Naive thymus-derived CD4-positive, alpha-beta T cell (primary cell): Measurements from ENCODE around the gene NEDD4L. TPM values are rescaled to one million over a fixed set of nuclear protein-coding genes. Genes with fewer than 3 reads are reported as not detected.
A peak's percentile ranks its signal among the peaks of the same experiment; 100 is the strongest.

Experiments used
- ATAC-seq: fragments of 150-1000 bp; cut with Tn5 transposase; 2 replicates; pipeline ENCODE4 v1.10.0; 2021; ENCODE audit warnings: mild to moderate bottlenecking, moderate library complexity
- CTCF ChIA-PET: fragments of 350-600 bp; sonication (Branson Sonifier 250); formaldehyde crosslinking; loops from one replicate; lab custom pipeline; 2021; ENCODE audit warnings: antibody characterized with exemption; lab: Charles Lee
- POLR2A ChIA-PET: fragments of 350-600 bp; sonication (Branson Sonifier 250); formaldehyde crosslinking; loops from one replicate; lab custom pipeline; 2021; ENCODE audit warnings: antibody characterized with exemption, inconsistent platforms; lab: Charles Lee
- DNase-seq, 9 donors: peaks; one replicate each; pipeline versions ENCODE4 v3.0.0 to v3.0.0-alpha.2; 2020 to 2022; ENCODE audit warnings: mixed read lengths in 1 of 9
- H3K27ac ChIP-seq: one replicate; pipeline ENCODE4 v1.7.0; 2013; ENCODE audit warnings: mild to moderate bottlenecking, low read depth, low read length, moderate library complexity
- H3K27me3 ChIP-seq, 2 donors: one replicate each; pipeline ENCODE4 v1.7.0; 2013; ENCODE audit warnings: low read length in 2 of 2, mild to moderate bottlenecking in 2 of 2, moderate library complexity in 2 of 2; ENCODE audit not compliant: control insufficient read depth in 2 of 2, insufficient read depth in 2 of 2
- H3K36me3 ChIP-seq, 3 experiments: 1 replicate in 2 of 3; 2 replicates in 1 of 3; pipeline ENCODE4 v1.7.0; 2013; ENCODE audit warnings: low read length in 3 of 3, mild to moderate bottlenecking in 3 of 3, moderate library complexity in 1 of 3; ENCODE audit not compliant: insufficient read depth in 3 of 3, control insufficient read depth in 2 of 3
- H3K4me1 ChIP-seq, 2 donors: one replicate each; pipeline ENCODE4 v1.7.0; 2013; ENCODE audit warnings: low read length in 2 of 2, mild to moderate bottlenecking in 2 of 2, moderate library complexity in 1 of 2; ENCODE audit not compliant: control insufficient read depth in 2 of 2, insufficient read depth in 2 of 2
- H3K4me3 ChIP-seq: 2 replicates; pipeline ENCODE4 v1.7.0; 2013; ENCODE audit warnings: mild to moderate bottlenecking, low read length
- H3K9me3 ChIP-seq, 3 experiments: 1 replicate in 2 of 3; 2 replicates in 1 of 3; pipeline ENCODE4 v1.7.0; 2013; ENCODE audit warnings: low read length in 3 of 3; ENCODE audit not compliant: control insufficient read depth in 2 of 3
- H3K27ac Mint-ChIP-seq, 9 donors: one replicate each; pipeline ENCODE4 v1.8.0; 2020 to 2022; ENCODE audit warnings: mixed read lengths in 9 of 9, mild to moderate bottlenecking in 8 of 9, moderate library complexity in 5 of 9, inconsistent platforms in 2 of 9
- H3K27me3 Mint-ChIP-seq, 5 donors: one replicate each; pipeline ENCODE4 v1.8.0; 2021 to 2022; ENCODE audit warnings: mixed read lengths in 5 of 5, mild to moderate bottlenecking in 1 of 5
- H3K36me3 Mint-ChIP-seq, 5 donors: one replicate each; pipeline ENCODE4 v1.8.0; 2020 to 2022; ENCODE audit warnings: mixed read lengths in 5 of 5, mild to moderate bottlenecking in 3 of 5, inconsistent platforms in 1 of 5
- H3K4me1 Mint-ChIP-seq, 7 donors: one replicate each; pipeline ENCODE4 v1.8.0; 2020 to 2022; ENCODE audit warnings: mixed read lengths in 7 of 7, mild to moderate bottlenecking in 3 of 7, inconsistent platforms in 1 of 7
- H3K4me3 Mint-ChIP-seq, 10 donors: one replicate each; pipeline ENCODE4 v1.8.0; 2020 to 2022; ENCODE audit warnings: mild to moderate bottlenecking in 10 of 10, mixed read lengths in 10 of 10, moderate library complexity in 6 of 10, inconsistent platforms in 2 of 10
- H3K9me3 Mint-ChIP-seq, 11 donors: one replicate each; pipeline ENCODE4 v1.8.0; 2020 to 2022; ENCODE audit warnings: mixed read lengths in 11 of 11, mild to moderate bottlenecking in 4 of 11, inconsistent platforms in 1 of 11, moderate library complexity in 1 of 11
- intact Hi-C, 2 donors: fragments of 100-400 bp; cut with micrococcal nuclease; formaldehyde crosslinking; loops; one replicate each; pipeline ENCODE4 v1.15.1; 2023
- polyA plus RNA-seq, 2 donors: library from polyadenylated mRNA; unstranded; fragments of 300-500 nt; fragmentation: Illumina TruSeq; gene quantifications; one replicate each; pipeline ENCODE4 v1.2.3, GENCODE V29; 2021
- total RNA-seq, 6 experiments: library from RNA in 5 of 6; stranded (reverse) in 5 of 6; gene quantifications; 1 replicate in 5 of 6; 2 replicates in 1 of 6; pipeline ENCODE4 v1.2.3 and lab custom pipeline; 2021 to 2026

The NEDD4L gene
- total and polyA plus RNA-seq, 7 experiments from 2014 or later, result 1.1 to 10.3 (median 4.2) TPM

- CTCF ChIA-PET, result no interaction called here
Measured at GRCh38 chr18:58139459-58140386, 95.7 kb downstream of the NEDD4L start.

DNA sequence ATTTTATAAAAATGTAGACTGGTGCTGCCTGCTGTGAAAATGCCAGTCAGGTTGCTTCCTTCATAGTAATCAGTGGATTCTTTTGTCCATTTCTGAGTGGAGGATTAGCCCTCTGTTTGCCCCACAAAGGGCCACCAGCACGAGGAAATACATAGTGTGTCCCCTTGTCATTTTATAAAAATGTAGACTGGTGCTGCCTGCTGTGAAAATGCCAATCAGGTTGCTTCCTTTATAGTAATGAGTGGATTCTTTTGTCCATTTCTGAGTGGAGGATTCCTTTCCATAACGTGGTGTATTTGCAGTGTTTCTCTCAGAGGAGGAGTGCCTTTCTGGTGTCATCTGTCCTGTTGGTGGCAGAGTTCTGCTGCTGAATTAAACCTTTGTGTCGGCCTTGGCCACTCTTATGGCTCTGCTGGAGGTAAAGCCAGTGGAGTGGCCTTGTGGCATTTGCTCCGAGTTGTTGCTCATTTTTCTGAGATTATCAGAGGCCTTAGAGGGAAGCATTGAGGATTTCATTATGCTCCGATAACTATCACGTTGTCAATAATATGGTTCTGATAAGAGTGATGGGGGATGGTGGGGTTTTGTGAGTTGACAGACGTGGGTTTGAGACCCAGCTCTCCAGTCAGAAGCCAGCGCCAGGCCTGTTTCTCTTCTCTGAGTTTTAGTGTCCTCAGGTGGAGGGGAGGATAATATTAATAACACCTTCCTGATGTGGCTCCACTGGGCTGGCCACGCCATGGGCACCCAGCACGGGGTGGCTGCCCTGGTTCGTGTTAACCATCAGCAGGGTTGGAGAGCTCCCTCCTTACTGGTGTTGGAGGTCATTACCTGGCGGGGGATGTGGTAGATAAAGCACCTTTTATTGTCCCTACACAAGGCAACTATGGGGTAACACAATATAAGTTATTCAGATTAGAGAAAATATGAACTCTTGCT is 96.6 kb downstream of the NEDD4L start:
- H3K36me3 Mint-ChIP-seq, result no peaks in the 10 kb centered on the region
- no peak overlapping the region for H3K27ac ChIP-seq
- CTCF ChIA-PET, result no interaction called here
- H3K9me3 ChIP-seq, result no peaks in the 10 kb centered on the region
- POLR2A ChIA-PET, result no interaction called here
- ATAC-seq (no peak), DNase-seq (no peak)
- H3K4me1 Mint-ChIP-seq, result peaks cover under 1 to 7% (median 3%) of the 10 kb centered on the region in 7 donors
- peaks cover 11 to 26% (median 19%) of the 10 kb centered on the region in 5 donors for H3K27me3 Mint-ChIP-seq
- intact Hi-C loops, result no loop called here
- H3K27ac Mint-ChIP-seq, result no peak overlapping the region
- no peaks in the 10 kb centered on the region for H3K27me3 ChIP-seq
- peaks cover 0 to 2% (median 0%) of the 10 kb centered on the region in 11 donors for H3K9me3 Mint-ChIP-seq
- no peaks in the 10 kb centered on the region for H3K36me3 ChIP-seq
- H3K4me1 ChIP-seq, result no peaks in the 10 kb centered on the region
- H3K4me3 ChIP-seq, result no peak overlapping the region
- no peak overlapping the region for H3K4me3 Mint-ChIP-seq

More at GRCh38 chr18:58139459-58140386, 95.7 kb downstream of the NEDD4L start:
- Histone ChIP-seq H3K27me3 (no peaks in the 10 kb centered on the region), H3K36me3 (no peaks in the 10 kb centered on the region), H3K27ac (no peak overlapping the region), H3K9me3 (no peaks in the 10 kb centered on the region), H3K4me1 (no peaks in the 10 kb centered on the region), H3K4me3 (no peak overlapping the region)
- peaks cover 5 to 12% (median 8%) of the 10 kb centered on the region in 7 donors for H3K4me1 Mint-ChIP-seq
- no peak for DNase-seq
- no peak overlapping the region for H3K27ac Mint-ChIP-seq
- peaks cover 18 to 36% (median 26%) of the 10 kb centered on the region in 5 donors for H3K27me3 Mint-ChIP-seq
- POLR2A ChIA-PET, result no interaction called here
- ATAC-seq, result no peak
- intact Hi-C loops, result loop anchor here in 1 of 2 donors (5.0 kb wide), 1 partner anchor 257 kb away; no protein-coding TSS in a partner anchor
- H3K4me3 Mint-ChIP-seq, result no peak overlapping the region
- no peaks in the 10 kb centered on the region for H3K36me3 Mint-ChIP-seq
- H3K9me3 Mint-ChIP-seq, result peaks cover 0 to 2% (median 0%) of the 10 kb centered on the region in 11 donors

DNA sequence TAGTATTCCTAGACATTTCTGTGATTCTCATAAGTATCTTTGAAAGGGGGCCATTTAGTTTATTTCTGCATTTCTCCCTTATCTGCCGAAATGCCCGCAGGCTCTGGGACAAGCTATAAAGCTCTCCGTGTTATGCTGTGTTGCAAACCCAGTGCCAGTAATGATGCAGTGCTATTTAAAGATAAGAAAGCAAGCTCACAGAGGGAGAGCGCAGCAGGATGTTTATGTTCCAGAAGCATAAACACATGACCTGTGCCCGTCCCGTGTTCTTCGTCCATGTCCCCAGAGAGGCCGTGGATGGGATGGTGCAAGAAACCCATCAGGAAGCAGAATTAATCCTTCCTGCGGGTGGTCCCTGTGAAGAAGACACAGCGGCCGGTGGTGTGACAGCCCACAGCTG is 99.4 kb downstream of the NEDD4L start:
- Histone ChIP-seq H3K27me3 (no peaks in the 10 kb centered on the region), H3K4me3 (no peak overlapping the region), H3K4me1 (no peaks in the 10 kb centered on the region), H3K27ac (no peak overlapping the region), H3K9me3 (no peaks in the 10 kb centered on the region), H3K36me3 (no peaks in the 10 kb centered on the region)
- H3K9me3 Mint-ChIP-seq, result peaks cover 0 to 1% (median 0%) of the 10 kb centered on the region in 11 donors
- no peaks in the 10 kb centered on the region for H3K36me3 Mint-ChIP-seq
- H3K4me3 Mint-ChIP-seq, result no peak overlapping the region
- DNase-seq, result no peak
- ChIA-PET POLR2A (no interaction called here), CTCF (no interaction called here)
- no peak overlapping the region for H3K27ac Mint-ChIP-seq
- peaks cover 0 to 14% (median 6%) of the 10 kb centered on the region in 5 donors for H3K27me3 Mint-ChIP-seq
- no peak for ATAC-seq
- intact Hi-C loops, result no loop called here
- peaks cover 0 to 5% (median 0%) of the 10 kb centered on the region in 7 donors for H3K4me1 Mint-ChIP-seq

DNA sequence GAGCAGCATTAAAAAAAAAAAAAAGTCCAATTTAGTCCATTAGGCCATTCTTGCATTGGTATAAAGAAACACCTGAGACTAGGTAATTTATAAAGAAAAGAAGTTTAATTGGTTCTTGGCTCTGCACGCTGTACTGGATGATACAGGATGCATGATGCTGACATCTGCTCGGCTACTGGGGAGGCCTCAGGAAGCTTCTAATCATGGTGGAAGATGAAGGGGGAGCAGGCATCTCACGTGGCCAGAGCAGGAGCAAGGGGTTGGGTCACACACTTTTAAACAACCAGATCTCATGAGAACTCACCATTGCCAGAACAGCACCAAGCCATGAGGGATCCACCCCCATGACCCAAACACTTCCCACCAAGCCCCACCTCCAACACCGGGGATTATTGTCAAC is 100.1 kb downstream of the NEDD4L start:
- intact Hi-C loops, result no loop called here
- Histone ChIP-seq H3K36me3 (no peaks in the 10 kb centered on the region), H3K4me1 (no peaks in the 10 kb centered on the region), H3K27ac (no peak overlapping the region), H3K27me3 (no peaks in the 10 kb centered on the region), H3K4me3 (no peak overlapping the region), H3K9me3 (no peaks in the 10 kb centered on the region)
- peaks cover 0 to 11% (median 6%) of the 10 kb centered on the region in 5 donors for H3K27me3 Mint-ChIP-seq
- no peaks in the 10 kb centered on the region for H3K36me3 Mint-ChIP-seq
- peaks cover 0 to 5% (median 0%) of the 10 kb centered on the region in 7 donors for H3K4me1 Mint-ChIP-seq
- POLR2A ChIA-PET, result no interaction called here
- no peak for ATAC-seq
- no peak overlapping the region for H3K27ac Mint-ChIP-seq
- H3K4me3 Mint-ChIP-seq, result no peak overlapping the region
- CTCF ChIA-PET, result no interaction called here
- peaks cover 0 to 1% (median 0%) of the 10 kb centered on the region in 11 donors for H3K9me3 Mint-ChIP-seq
- no peak for DNase-seq

DNA sequence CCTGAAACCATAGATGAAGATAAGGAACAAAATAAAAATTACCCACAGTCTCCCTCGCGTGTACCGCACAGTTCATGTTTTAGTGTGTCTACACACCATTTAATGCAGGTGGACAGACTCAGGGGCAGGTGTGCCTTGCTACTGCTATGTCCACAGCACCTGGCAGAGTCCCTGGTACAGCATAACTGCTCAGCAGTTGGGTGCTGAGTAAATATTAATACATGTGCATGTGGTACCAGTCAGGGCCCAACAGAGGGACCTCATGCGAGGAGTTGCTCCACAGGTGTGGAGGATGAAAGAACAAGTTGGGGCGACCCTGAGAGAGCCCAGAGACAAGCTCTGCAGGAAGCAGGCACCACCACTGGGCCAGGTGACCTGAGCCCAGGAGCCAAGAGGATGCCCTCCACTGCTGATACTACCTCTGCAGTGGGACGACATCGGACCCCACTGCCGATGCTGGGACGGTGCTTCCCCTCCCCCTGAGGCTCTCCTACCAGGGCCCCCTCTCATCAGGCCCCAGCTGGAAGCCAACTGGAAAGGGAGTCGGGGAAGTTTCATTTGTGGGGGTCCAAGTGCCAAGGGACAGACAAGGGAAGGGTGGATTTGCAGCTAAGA is 100.8 kb downstream of the NEDD4L start:
- H3K27me3 Mint-ChIP-seq, result peaks cover 0 to 11% (median 6%) of the 10 kb centered on the region in 5 donors
- CTCF ChIA-PET, result interaction anchor here (1.2 kb wide), 1 partner anchor 9 kb away, joined by 4 read pairs; no protein-coding TSS in a partner anchor

GRCh38 chr18:58146099-58146498 is 102.1 kb downstream of the NEDD4L start:
- Mint-ChIP-seq H3K36me3 (no peaks in the 10 kb centered on the region), H3K9me3 (peaks cover 0 to 1% (median 0%) of the 10 kb centered on the region in 11 donors), H3K4me3 (no peak overlapping the region), H3K27ac (no peak overlapping the region), H3K27me3 (peaks cover 0 to 11% (median 4%) of the 10 kb centered on the region in 5 donors), H3K4me1 (no peaks in the 10 kb centered on the region)
- Histone ChIP-seq H3K4me1 (no peaks in the 10 kb centered on the region), H3K9me3 (no peaks in the 10 kb centered on the region), H3K36me3 (no peaks in the 10 kb centered on the region), H3K4me3 (no peak overlapping the region), H3K27ac (no peak overlapping the region), H3K27me3 (no peaks in the 10 kb centered on the region)
- ChIA-PET CTCF (no interaction called here), POLR2A (no interaction called here)
- ATAC-seq (no peak), DNase-seq (no peak)
- intact Hi-C loops, result no loop called here

More for the DNA sequence above, 100.8 kb downstream of the NEDD4L start:
- Mint-ChIP-seq H3K4me1 (peaks cover 0 to under 1% (median 0%) of the 10 kb centered on the region in 7 donors), H3K4me3 (no peak overlapping the region), H3K27ac (no peak overlapping the region), H3K9me3 (peaks cover 0 to 1% (median 0%) of the 10 kb centered on the region in 11 donors), H3K36me3 (no peaks in the 10 kb centered on the region)
- Histone ChIP-seq H3K36me3 (no peaks in the 10 kb centered on the region), H3K27ac (no peak overlapping the region), H3K4me3 (no peak overlapping the region), H3K9me3 (no peaks in the 10 kb centered on the region), H3K4me1 (no peaks in the 10 kb centered on the region), H3K27me3 (no peaks in the 10 kb centered on the region)
- DNase-seq (no peak), ATAC-seq (peak; percentile 31)
- POLR2A ChIA-PET, result no interaction called here
- intact Hi-C loops, result no loop called here
